GM19351 (cell line): ENCODE measurements around the gene CNOT6.
A peak's percentile ranks its signal among the peaks of the same experiment; 100 is the strongest.

Experiments used
- ATAC-seq: cut with Tn5 transposase; IDR thresholded peaks from one replicate; pipeline ENCODE4 v1.9.1; 2021; ENCODE audit warnings: mild to moderate bottlenecking, moderate library complexity; ENCODE audit not compliant: unreplicated experiment

Gene CNOT6

DNA sequence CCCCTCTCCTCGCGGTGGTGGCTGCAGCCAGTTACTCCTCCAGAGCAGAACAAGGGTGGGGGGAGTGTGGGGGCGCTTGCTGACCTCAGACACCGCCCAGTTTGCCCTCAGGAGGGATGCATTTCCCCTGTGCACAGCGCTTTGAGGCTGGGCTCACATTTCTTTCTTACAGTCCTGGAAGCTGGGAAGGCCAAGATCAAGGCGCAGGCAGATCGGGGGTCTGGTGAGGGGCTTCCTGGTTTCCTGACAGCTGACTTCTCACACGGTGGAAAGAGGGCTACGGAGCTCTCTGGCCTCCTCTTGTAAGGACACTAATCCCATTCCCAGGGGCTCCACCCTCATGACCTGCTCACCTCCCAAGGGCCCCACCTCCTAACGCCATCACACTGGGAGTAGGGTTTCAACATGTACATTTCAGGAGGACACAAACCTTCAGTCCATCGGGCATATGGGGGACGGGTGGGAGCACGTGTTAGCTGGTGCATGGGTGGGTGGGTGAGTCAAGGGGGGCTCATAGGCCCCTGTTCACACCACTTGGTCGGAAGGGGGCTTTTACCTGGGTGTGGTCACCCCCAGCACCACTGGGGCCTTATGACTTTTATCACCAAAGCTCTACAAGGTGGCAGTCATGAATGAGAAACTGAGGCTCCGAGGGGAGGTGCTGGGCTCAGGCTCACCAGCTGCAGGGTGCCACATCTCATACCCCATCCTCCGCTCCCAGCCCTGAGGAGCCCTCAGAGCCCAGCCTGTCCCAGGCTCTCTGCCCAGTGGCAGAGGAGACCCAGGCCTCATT is 104.8 kb downstream of the CNOT6 start:
- ATAC-seq = no peak

GRCh38 chr5:180599590-180599914 is 105.4 kb downstream of the CNOT6 start:
- no peak for ATAC-seq

GRCh38 chr5:180599981-180600553 is 105.9 kb downstream of the CNOT6 start:
- no peak for ATAC-seq

GRCh38 chr5:180600554-180601041 is 106.4 kb downstream of the CNOT6 start:
- no peak for ATAC-seq

GRCh38 chr5:180601591-180602480 is 107.7 kb downstream of the CNOT6 start:
- ATAC-seq = no peak

DNA sequence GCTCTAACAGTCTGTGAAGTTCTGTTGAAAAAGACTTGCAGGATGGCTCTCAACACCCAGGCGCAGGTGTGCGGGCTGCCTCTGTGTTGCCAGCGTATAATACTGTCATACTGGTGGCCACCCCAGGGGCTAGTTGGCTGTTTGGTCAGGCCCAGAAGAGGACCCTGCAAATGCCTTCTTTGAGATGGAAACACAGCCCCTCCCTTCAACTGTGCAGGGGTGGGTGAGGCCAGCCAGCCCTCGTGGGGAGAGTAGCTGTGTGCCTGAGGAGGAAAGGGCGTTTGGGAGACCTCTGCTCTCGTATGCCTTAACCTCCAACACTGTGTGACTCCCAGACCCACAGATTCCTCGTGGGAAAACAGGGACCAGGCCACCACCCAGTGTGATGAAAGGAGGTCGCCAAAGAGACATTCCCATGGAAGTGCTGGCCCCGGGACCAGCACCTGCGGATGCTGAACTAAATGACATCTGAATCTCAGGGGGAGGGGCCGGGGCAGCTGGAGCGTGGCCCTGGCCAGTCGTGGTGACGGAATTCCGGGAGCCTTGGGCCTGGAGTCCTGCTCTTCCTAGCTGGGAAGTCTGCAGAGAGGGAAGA is 108.4 kb downstream of the CNOT6 start:
- ATAC-seq = no peak

GRCh38 chr5:180603076-180603594 is 109.0 kb downstream of the CNOT6 start:
- no peak for ATAC-seq

GRCh38 chr5:180604271-180604670 is 110.1 kb downstream of the CNOT6 start:
- ATAC-seq = no peak

GRCh38 chr5:180605554-180606214 is 111.5 kb downstream of the CNOT6 start:
- ATAC-seq = peak; percentile 69

DNA sequence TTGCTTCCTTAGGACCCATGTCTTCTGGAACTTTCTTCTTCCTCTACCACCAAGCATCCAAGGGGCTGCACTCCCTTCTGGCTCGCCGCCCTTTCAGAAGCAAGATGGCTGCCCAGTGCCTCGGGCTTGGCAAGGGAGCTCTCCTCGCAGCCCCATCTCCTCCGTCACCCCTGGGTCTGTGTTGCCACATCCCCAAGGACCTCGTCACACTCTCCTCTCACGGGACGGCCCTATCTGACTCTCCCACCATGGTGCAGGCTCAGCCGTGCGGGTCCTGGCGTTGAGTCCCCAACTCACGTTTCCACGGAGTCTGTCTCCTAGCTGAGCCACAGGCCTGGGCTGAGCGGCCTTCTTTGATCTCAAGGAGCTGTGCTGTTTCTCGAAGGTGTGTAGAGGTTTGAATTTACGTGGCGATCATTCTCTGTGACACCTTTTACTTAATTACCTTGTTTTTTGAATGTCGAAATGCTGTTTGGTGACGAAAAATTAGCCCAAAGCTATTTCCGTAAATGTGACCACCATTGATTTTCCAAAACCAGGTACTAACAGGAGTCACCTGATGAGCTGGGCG is 112.1 kb downstream of the CNOT6 start:
- no peak for ATAC-seq

GRCh38 chr5:180607861-180608571 is 113.8 kb downstream of the CNOT6 start:
- ATAC-seq = no peak

- no peak for ATAC-seq
Measured at GRCh38 chr5:180608572-180609310, 114.6 kb downstream of the CNOT6 start.

- no peak for ATAC-seq
Measured at GRCh38 chr5:180609386-180609785, 115.2 kb downstream of the CNOT6 start.

GRCh38 chr5:180609817-180610550 is 115.8 kb downstream of the CNOT6 start:
- no peak for ATAC-seq

DNA sequence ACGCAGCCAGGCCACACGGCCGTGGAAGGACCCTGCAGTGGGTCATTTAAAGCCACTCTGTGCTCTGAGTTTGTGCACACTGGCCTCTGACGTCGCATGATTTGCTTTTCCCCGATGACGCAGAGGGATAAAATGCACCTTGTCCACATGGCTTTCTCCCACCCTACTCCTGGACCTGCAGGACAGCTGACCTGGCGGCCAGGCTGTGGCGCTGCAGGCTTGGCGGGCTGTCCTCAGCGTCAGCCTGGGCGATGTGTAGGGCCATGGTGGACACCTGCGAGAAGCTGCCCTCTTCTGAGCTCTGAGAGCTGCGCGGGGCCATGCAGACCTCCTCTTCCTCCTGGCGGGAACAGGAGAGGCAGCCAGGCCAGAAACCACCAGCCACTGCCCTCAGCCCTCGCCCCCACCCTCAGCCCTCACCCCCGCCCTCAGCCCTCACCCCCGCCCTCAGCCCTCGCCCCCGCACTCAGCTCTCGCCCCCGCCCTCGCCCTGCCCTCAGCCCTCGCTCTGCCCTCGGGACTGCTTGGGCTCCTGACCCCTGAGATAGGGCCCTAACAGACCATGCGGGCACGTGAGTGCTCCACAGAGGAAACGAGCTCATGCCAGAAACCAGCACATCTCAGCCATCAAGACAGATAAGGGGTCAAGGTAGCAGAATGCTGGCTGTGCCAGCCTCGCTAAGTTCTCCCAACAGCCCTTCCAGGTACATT is 117.1 kb downstream of the CNOT6 start:
- no peak for ATAC-seq

- ATAC-seq = no peak
Measured at GRCh38 chr5:180612683-180613082, 118.5 kb downstream of the CNOT6 start.

DNA sequence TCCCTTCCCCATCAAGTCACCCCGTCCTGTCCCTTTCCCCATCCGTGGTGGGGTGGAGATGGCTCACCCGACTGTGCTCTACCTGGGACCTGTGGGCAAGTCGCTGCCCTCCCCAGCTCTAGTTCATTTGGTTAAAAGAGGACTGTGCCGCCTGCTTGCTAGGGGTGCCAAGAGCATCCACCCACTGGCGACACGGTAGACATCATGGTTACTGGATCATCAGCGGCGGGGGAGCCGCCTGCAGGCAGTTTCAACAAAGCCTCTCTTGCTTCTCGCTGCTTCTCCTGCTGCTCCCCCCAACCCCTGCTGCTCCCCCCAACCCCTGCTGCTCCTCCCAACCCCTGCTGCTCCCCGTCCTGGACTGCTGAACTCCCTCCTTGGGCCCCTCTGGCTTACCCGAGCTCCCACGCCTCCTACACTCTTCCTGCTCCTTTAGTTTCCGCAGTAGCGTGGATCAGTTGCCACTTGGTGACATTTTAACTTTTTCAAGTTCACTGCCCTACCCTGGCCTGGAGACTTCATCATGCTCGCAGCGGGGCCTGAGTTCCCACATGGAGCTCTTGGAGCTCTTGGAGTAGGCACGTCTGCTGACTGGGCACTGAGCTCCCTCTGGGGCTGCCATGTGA is 119.1 kb downstream of the CNOT6 start:
- ATAC-seq = no peak
